ENCODE measurements around the gene JPH4.

JPH4 gene

DNA sequence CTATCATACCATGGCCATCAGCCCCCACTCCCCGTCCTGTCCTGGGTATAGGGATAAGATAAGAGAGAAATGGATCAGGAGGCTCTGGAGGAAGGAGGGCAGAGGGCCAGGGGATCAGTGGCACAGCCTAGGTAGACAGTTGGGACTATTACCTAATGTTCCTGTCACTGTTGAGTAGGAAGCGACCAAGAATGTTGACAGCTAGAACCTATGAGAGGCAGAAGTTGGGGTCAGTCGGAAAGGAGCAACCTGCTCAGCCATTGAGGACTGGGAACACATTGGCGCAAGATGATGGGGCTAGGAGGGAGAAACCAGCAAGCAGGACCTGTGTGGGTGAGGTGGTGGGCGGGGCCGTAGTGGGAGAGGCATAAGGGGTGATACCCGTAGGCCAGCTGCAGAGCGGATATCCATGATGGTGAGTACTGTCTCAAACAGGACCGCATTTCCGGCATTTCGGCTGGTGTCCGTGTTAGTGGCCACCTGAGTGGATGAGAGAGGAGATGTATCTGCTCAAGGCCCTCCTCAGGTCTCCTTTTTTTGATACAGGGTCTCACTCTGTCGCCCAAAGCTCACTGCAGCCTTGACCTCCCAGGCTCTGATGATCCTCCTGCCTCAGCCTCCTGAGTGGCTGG is 14.3 kb downstream of the JPH4 start:
- H3K4me1 Mint-ChIP-seq, result peaks cover 71% of the 10 kb centered on the region
- peak overlapping the region; percentile 99 for H3K27ac Mint-ChIP-seq
- ATAC-seq, result no peak
- no peak overlapping the region for H3K4me3 Mint-ChIP-seq
- H3K36me3 Mint-ChIP-seq, result peaks cover 82% of the 10 kb centered on the region
- no peaks in the 10 kb centered on the region for H3K9me3 Mint-ChIP-seq
- no peak for DNase-seq (ENCODE audit: low spot score in 2 of 2)

- no peak overlapping the region for H3K4me3 Mint-ChIP-seq
- peaks cover 79% of the 10 kb centered on the region for H3K36me3 Mint-ChIP-seq
- no peak for ATAC-seq
Measured at GRCh38 chr14:23563473-23564180, 15.0 kb downstream of the JPH4 start.

GRCh38 chr14:23562822-23563472 is 15.6 kb downstream of the JPH4 start:
- Mint-ChIP-seq H3K4me3 (no peak overlapping the region), H3K4me1 (peaks cover 75% of the 10 kb centered on the region), H3K9me3 (no peaks in the 10 kb centered on the region), H3K36me3 (peaks cover 79% of the 10 kb centered on the region), H3K27ac (peak overlapping the region; percentile 56)
- DNase-seq (ENCODE audit: low spot score in 2 of 2) (peak; percentile 41 to 73), ATAC-seq (no peak)

More at GRCh38 chr14:23563473-23564180, 15.0 kb downstream of the JPH4 start:
- peaks cover 76% of the 10 kb centered on the region for H3K4me1 Mint-ChIP-seq
- peak overlapping the region; percentile 99 for H3K27ac Mint-ChIP-seq
- DNase-seq (ENCODE audit: low spot score in 2 of 2), result no peak
- H3K9me3 Mint-ChIP-seq, result no peaks in the 10 kb centered on the region

DNA sequence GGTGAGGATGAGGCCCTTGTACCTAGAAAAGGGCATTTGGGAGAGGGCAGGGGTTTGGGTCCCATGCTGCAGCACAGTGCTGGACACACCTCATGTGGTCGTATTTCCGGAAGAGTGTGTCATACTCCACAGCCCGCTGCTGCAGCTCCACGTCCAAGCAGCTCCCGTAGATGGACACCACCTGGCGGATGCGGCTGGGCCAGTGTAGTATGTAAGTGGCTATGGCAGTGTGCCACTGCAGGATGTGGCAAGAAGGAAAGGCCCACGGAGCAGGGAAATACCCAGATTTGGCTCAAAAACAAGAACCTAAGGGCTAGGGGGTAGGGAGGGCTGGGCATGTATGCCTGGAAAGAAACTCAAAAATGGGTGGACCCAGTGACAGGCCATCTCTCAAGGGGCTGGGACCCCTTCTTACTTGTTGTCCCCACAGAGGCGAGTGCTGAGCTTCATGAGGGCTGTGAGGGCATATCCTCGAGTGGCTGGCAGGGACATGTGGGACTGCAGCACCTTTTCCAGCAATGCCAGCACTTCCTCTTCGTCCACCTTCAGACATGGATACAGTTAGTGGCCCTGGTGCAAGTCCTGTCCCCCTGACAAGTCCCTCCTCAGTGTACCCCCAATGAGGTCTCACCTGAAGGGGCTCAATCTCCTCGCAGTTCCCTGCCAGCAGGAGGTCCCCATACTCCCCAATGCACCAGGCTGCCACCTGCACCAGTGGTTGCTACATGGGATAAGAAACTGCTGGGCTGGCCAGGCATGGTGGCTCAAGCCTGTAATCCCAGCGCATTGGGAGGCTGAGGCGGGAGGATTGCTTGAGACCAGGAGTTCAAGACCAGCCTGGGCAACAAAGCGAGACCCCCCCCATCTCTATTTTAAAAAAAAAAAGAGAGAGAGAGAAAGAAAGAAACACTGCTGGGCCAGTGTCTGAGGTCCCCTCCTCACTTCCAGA is 16.4 kb downstream of the JPH4 start:
- H3K36me3 Mint-ChIP-seq, result peaks cover 73% of the 10 kb centered on the region
- DNase-seq (ENCODE audit: low spot score in 2 of 2), result no peak
- peaks cover 76% of the 10 kb centered on the region for H3K4me1 Mint-ChIP-seq
- ATAC-seq, result no peak
- H3K27ac Mint-ChIP-seq, result peak overlapping the region; percentile 81
- no peaks in the 10 kb centered on the region for H3K9me3 Mint-ChIP-seq
- H3K4me3 Mint-ChIP-seq, result no peak overlapping the region

GRCh38 chr14:23561259-23561658 is 17.3 kb downstream of the JPH4 start:
- no peaks in the 10 kb centered on the region for H3K9me3 Mint-ChIP-seq
- no peak overlapping the region for H3K4me3 Mint-ChIP-seq
- no peak for DNase-seq (ENCODE audit: low spot score in 2 of 2)
- peaks cover 64% of the 10 kb centered on the region for H3K36me3 Mint-ChIP-seq
- peaks cover 78% of the 10 kb centered on the region for H3K4me1 Mint-ChIP-seq
- no peak for ATAC-seq
- H3K27ac Mint-ChIP-seq, result peak overlapping the region; percentile 81

GRCh38 chr14:23559926-23560520 is 18.6 kb downstream of the JPH4 start:
- Mint-ChIP-seq H3K9me3 (no peaks in the 10 kb centered on the region), H3K27ac (peak overlapping the region; percentile 81)

DNA sequence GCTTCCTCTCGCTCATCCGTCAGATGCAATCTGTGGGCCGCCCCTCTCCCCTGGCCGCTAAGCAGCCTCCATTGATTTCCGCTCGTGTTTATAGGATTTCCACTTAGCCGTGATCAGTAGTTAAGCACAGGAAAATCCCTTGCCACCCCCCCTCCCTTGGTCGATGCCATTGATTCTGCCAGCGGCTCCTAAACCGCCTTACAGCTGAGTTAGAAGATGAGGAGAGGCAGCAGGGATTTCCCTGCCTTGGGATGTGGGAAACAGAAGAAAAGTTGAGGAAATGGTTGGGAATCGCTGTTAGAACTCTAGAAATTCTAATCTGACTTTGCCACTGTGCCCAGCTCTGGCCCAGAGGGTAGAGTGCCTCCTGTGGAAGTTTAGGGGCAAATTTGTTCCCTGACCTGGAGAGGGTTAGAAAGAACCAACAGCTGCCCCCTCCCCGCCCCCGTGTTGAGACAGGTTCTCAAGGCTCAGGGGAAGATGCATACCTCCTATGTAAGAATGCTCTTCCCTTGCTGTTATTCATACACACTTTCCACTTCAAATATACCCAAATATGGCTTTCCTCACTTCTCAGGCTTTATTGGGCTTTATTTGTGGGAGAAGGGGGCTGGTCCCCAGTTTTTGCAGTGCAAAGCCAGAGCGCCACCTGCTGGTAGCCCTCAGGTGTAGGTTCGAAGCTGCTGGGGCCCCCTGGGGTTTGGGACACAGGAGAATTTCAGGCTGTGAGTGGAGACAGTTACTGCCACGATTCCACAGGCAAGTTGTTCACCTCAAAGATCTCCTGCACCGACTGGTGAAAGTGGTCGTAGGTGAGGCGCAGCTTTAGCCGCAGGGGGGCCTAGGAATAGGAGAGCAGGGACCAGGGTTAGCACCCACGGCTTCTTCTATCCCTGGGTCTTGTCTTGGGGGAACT is 19.3 kb downstream of the JPH4 start:
- Mint-ChIP-seq H3K9me3 (no peaks in the 10 kb centered on the region), H3K27ac (peak overlapping the region; percentile 81), H3K4me1 (peaks cover 77% of the 10 kb centered on the region), H3K36me3 (peaks cover 53% of the 10 kb centered on the region), H3K4me3 (no peak overlapping the region)
- ATAC-seq, result no peak
- DNase-seq (ENCODE audit: low spot score in 2 of 2), result peak; percentile 71 to 77

More at GRCh38 chr14:23559926-23560520, 18.6 kb downstream of the JPH4 start:
- Mint-ChIP-seq H3K4me3 (no peak overlapping the region), H3K36me3 (peaks cover 60% of the 10 kb centered on the region), H3K4me1 (peaks cover 84% of the 10 kb centered on the region)
- DNase-seq (ENCODE audit: low spot score in 2 of 2), result no peak
- ATAC-seq, result no peak

DNA sequence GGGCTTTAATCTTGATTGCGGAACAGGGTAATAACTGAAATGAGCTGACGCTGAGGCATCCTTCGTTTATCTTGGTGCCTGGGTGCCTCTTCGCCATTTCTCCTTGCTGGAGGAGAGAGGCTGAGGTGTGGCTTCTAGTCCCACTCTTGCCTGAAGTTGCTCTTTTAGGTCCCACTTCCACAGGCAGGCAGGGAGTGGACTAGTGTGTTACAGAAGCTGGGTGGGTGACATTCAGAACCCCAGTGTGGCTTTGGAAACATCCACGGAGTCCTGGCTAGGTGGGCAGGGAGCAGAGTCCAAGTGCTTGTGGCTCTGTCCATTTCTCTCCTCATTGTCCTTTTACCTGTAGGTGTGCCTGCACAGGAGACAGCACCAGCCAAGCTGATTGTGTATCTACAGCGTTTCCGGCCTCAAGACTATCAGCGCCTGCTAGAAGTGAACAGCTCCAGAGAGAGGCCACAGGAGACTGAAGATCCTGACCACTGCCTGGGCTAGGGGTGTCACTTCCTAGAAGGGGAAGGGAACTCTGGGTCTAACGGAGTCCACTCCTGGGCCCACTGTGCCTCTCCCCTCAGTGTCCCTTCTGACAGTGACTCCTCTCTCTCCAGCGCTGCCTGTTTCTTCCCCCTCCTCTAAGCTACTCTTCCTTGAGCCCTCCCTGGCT is 20.1 kb downstream of the JPH4 start:
- no peaks in the 10 kb centered on the region for H3K9me3 Mint-ChIP-seq
- no peak overlapping the region for H3K27ac Mint-ChIP-seq
- DNase-seq (ENCODE audit: low spot score in 2 of 2) (no peak), ATAC-seq (no peak)
- peaks cover 71% of the 10 kb centered on the region for H3K4me1 Mint-ChIP-seq
- H3K36me3 Mint-ChIP-seq, result peaks cover 48% of the 10 kb centered on the region
- H3K4me3 Mint-ChIP-seq, result peak overlapping the region; percentile 91

DNA sequence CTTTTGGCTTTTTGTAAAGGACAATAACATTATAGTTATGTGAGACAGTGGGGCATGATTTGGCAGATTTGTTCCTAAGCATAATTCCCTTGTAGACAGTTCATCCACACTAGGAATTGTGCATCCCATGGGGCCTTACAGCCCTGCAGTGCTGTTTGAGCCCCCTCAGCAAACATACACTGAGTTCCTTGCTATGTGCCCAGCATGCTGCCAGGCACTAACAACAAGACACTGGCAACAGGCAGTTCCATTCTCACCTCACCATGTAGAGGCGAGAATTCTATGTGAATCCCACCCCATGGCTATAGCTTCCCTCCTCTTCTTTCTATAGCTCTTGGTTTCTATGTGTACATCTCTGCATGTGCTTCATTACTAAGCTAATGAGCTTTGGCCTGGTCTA is 20.6 kb downstream of the JPH4 start:
- no peaks in the 10 kb centered on the region for H3K9me3 Mint-ChIP-seq
- H3K4me3 Mint-ChIP-seq, result peak overlapping the region; percentile 91
- peaks cover 43% of the 10 kb centered on the region for H3K36me3 Mint-ChIP-seq
- peaks cover 65% of the 10 kb centered on the region for H3K4me1 Mint-ChIP-seq
- no peak for DNase-seq (ENCODE audit: low spot score in 2 of 2)
- no peak for ATAC-seq
- H3K27ac Mint-ChIP-seq, result peak overlapping the region; percentile 97

- Mint-ChIP-seq H3K4me1 (peaks cover 62% of the 10 kb centered on the region), H3K27ac (peak overlapping the region; percentile 97), H3K36me3 (peaks cover 39% of the 10 kb centered on the region), H3K9me3 (no peaks in the 10 kb centered on the region), H3K4me3 (peak overlapping the region; percentile 91)
- ATAC-seq (no peak), DNase-seq (ENCODE audit: low spot score in 2 of 2) (no peak)
Measured at GRCh38 chr14:23557521-23557920, 21.1 kb downstream of the JPH4 start.

- Mint-ChIP-seq H3K4me1 (peaks cover 60% of the 10 kb centered on the region), H3K27ac (peak overlapping the region; percentile 97), H3K4me3 (peak overlapping the region; percentile 91), H3K9me3 (no peaks in the 10 kb centered on the region), H3K36me3 (peaks cover 35% of the 10 kb centered on the region)
- ATAC-seq, result no peak
- DNase-seq (ENCODE audit: low spot score in 2 of 2), result no peak
Measured at GRCh38 chr14:23556700-23557440, 21.7 kb downstream of the JPH4 start.

GRCh38 chr14:23555882-23556699 is 22.5 kb downstream of the JPH4 start, which contains the start of gene THTPA:
THTPA (plus strand) TSS chr14:23556271; CDS start chr14:23556758, 487 bp downstream.
- H3K36me3 Mint-ChIP-seq, result peaks cover 34% of the 10 kb centered on the region
- peaks cover 55% of the 10 kb centered on the region for H3K4me1 Mint-ChIP-seq
- H3K9me3 Mint-ChIP-seq, result no peaks in the 10 kb centered on the region
- peak; percentile 85 to 94 for DNase-seq (ENCODE audit: low spot score in 2 of 2)
- peak within 1 kb of the TSS; percentile 97 for H3K27ac Mint-ChIP-seq
- H3K4me3 Mint-ChIP-seq, result peak within 1 kb of the TSS; percentile 91
- peak; percentile 89 for ATAC-seq

Data from stimulated activated effector memory CD8-positive, alpha-beta T cell treated with anti-CD3 and anti-CD28 coated beads, Interleukin-12 subunit alpha, Interleukin-12 subunit beta, amount 100 ng/mL, for 72 hours (primary cell).